Measurements from ENCODE around the gene EP400. TPM values are rescaled to one million over a fixed set of nuclear protein-coding genes. Genes with fewer than 3 reads are reported as not detected.

EP400 gene
- total and polyA plus RNA-seq, 8 donors = 5.2 to 39.8 (median 21.6) TPM

GRCh38 chr12:132089407-132089910 is 139.7 kb downstream of the EP400 start:
- no peak for TF ChIP-seq POLR2A (IDR thresholded peaks at IDR 0.05)
- TF ChIP-seq POLR2AphosphoS5 (IDR thresholded peaks at IDR 0.05) = no peak
- no peak for TF ChIP-seq EP300 (IDR thresholded peaks at IDR 0.05)
- no peaks in the 10 kb centered on the region for H3K27me3 ChIP-seq
- intact Hi-C loops (cut with DNase I; ENCODE audit: low total_unique reads) = no loop called here

GRCh38 chr12:132094269-132094891 is 144.6 kb downstream of the EP400 start:
- 94 to 98% (median 97%) methylated on average over 13 to 16 of the region's 16 CpGs for WGBS, 5 donors
- DNase-seq = no peak
- Histone ChIP-seq H3K36me3 (peaks cover 0 to 44% (median 30%) of the 10 kb centered on the region in 4 donors), H3K27ac (no peak overlapping the region), H3K4me3 (no peak overlapping the region), H3K9me3 (no peaks in the 10 kb centered on the region), H3K4me1 (no peaks in the 10 kb centered on the region), H3K27me3 (no peaks in the 10 kb centered on the region)
- intact Hi-C loops (cut with DNase I; ENCODE audit: low total_unique reads) = no loop called here
- TF ChIP-seq EP300 (IDR thresholded peaks at IDR 0.05) (no peak), POLR2A (IDR thresholded peaks at IDR 0.05) (no peak), CTCF (IDR thresholded peaks at IDR 0.05) (no peak), POLR2AphosphoS5 (IDR thresholded peaks at IDR 0.05) (no peak)

More at GRCh38 chr12:132089407-132089910, 139.7 kb downstream of the EP400 start:
- H3K27ac ChIP-seq = no peak overlapping the region
- H3K4me1 ChIP-seq = peaks cover 9 to 23% (median 16%) of the 10 kb centered on the region in 4 donors
- H3K4me3 ChIP-seq = no peak overlapping the region
- 86 to 95% (median 95%) methylated on average over 4 of the region's 4 CpGs for WGBS, 5 donors
- peaks cover 0 to 26% (median 20%) of the 10 kb centered on the region in 4 donors for H3K36me3 ChIP-seq
- no peaks in the 10 kb centered on the region for H3K9me3 ChIP-seq
- DNase-seq = no peak

GRCh38 chr12:132095520-132096409 is 146.0 kb downstream of the EP400 start:
- Histone ChIP-seq H3K9me3 (no peaks in the 10 kb centered on the region), H3K27ac (no peak overlapping the region), H3K4me3 (no peak overlapping the region), H3K36me3 (peaks cover 0 to 52% (median 43%) of the 10 kb centered on the region in 4 donors), H3K4me1 (no peaks in the 10 kb centered on the region), H3K27me3 (no peaks in the 10 kb centered on the region)
- intact Hi-C loops (cut with DNase I; ENCODE audit: low total_unique reads) = no loop called here
- TF ChIP-seq POLR2A (IDR thresholded peaks at IDR 0.05) (no peak), EP300 (IDR thresholded peaks at IDR 0.05) (no peak), POLR2AphosphoS5 (IDR thresholded peaks at IDR 0.05) (no peak), CTCF (IDR thresholded peaks at IDR 0.05) (no peak)
- 85 to 97% (median 94%) methylated on average over 11 of the region's 11 CpGs for WGBS, 5 donors
- DNase-seq = no peak

GRCh38 chr12:132099739-132100138 is 150.0 kb downstream of the EP400 start:
- TF ChIP-seq CTCF (IDR thresholded peaks at IDR 0.05) (no peak), EP300 (IDR thresholded peaks at IDR 0.05) (no peak), POLR2AphosphoS5 (IDR thresholded peaks at IDR 0.05) (no peak), POLR2A (IDR thresholded peaks at IDR 0.05) (no peak)
- Histone ChIP-seq H3K27ac (no peak overlapping the region), H3K36me3 (peaks cover 0 to 43% (median 31%) of the 10 kb centered on the region in 4 donors), H3K4me1 (no peaks in the 10 kb centered on the region), H3K9me3 (no peaks in the 10 kb centered on the region), H3K27me3 (no peaks in the 10 kb centered on the region), H3K4me3 (no peak overlapping the region)
- WGBS, 5 donors = 90 to 96% (median 92%) methylated on average over 12 of the region's 12 CpGs
- intact Hi-C loops (cut with DNase I; ENCODE audit: low total_unique reads) = no loop called here
- no peak for DNase-seq
